ENCODE measurements around the gene EYA4.

DNA sequence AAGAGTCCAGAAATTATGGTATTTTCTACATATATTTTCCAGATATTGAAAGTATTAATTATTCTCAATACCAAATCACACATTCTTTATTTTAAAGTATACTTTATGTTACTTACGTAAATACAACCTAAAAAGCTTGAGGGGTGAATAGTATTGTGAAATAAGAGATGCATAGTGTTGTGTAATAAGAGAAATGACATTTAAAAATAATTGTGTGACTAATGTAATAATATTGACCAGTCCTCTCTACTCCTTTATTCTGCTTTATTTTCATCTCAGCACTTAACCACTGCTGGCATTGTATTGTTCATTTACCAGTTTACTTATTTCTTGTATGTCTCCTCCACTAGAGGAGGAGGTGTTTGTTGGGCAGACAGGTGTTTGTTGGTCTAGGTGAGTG, 135.6 kb downstream of the EYA4 start:
- TF ChIP-seq, protein P1, sequence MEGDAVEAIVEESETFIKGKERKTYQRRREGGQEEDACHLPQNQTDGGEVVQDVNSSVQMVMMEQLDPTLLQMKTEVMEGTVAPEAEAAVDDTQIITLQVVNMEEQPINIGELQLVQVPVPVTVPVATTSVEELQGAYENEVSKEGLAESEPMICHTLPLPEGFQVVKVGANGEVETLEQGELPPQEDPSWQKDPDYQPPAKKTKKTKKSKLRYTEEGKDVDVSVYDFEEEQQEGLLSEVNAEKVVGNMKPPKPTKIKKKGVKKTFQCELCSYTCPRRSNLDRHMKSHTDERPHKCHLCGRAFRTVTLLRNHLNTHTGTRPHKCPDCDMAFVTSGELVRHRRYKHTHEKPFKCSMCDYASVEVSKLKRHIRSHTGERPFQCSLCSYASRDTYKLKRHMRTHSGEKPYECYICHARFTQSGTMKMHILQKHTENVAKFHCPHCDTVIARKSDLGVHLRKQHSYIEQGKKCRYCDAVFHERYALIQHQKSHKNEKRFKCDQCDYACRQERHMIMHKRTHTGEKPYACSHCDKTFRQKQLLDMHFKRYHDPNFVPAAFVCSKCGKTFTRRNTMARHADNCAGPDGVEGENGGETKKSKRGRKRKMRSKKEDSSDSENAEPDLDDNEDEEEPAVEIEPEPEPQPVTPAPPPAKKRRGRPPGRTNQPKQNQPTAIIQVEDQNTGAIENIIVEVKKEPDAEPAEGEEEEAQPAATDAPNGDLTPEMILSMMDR (IDR thresholded peaks at IDR 0.05): no peak
- no peak for TF ChIP-seq POLR2A (IDR thresholded peaks at IDR 0.05)
